Loucy (cell line): Measurements from ENCODE around the gene MGMT.

Experiments
- H2AFZ ChIP-seq: fragments of 200-600 bp; sonication (generic); 2 replicates; pipeline ENCODE4 v1.6.0; 2016; ENCODE audit warnings: antibody characterized with exemption, mild to moderate bottlenecking, low read length, moderate library complexity
- H3F3A ChIP-seq: fragments of 200-600 bp; 2 replicates; pipeline ENCODE4 v1.6.0; 2016; ENCODE audit warnings: antibody characterized with exemption, low read depth, mild to moderate bottlenecking
- H3K27me3 ChIP-seq: fragments of 200-600 bp; sonication (generic); 2 replicates; pipeline ENCODE4 v1.6.1; 2014; ENCODE audit warnings: low read length, mild to moderate bottlenecking; ENCODE audit not compliant: insufficient read depth, poor library complexity, severe bottlenecking
- H3K36me3 ChIP-seq: fragments of 200-600 bp; sonication (generic); 2 replicates; pipeline ENCODE4 v1.6.1; 2016; ENCODE audit warnings: low read length; ENCODE audit not compliant: insufficient read depth
- H3K4me1 ChIP-seq: fragments of 200-600 bp; sonication (generic); 2 replicates; pipeline ENCODE4 v1.5.1; 2014; ENCODE audit warnings: low read length, mild to moderate bottlenecking; ENCODE audit not compliant: insufficient read depth, poor library complexity, severe bottlenecking
- H3K4me2 ChIP-seq: fragments of 200-600 bp; sonication (generic); 2 replicates; pipeline ENCODE4 v1.6.0; 2014; ENCODE audit warnings: antibody characterized with exemption, low read length, low read depth, mild to moderate bottlenecking; ENCODE audit not compliant: poor library complexity, severe bottlenecking
- H3K4me3 ChIP-seq: fragments of 200-600 bp; sonication (generic); 2 replicates; pipeline ENCODE4 v1.5.1; 2014; ENCODE audit warnings: low read length, mild to moderate bottlenecking, mixed read lengths; ENCODE audit not compliant: poor library complexity, severe bottlenecking
- H3K79me2 ChIP-seq: fragments of 200-600 bp; sonication (generic); 2 replicates; pipeline ENCODE4 v1.6.1; 2014; ENCODE audit warnings: low read length; ENCODE audit not compliant: insufficient read depth
- H3K9ac ChIP-seq: fragments of 200-600 bp; sonication (generic); 2 replicates; pipeline ENCODE4 v1.6.0; 2014; ENCODE audit warnings: mild to moderate bottlenecking, low read depth, low read length, moderate library complexity; ENCODE audit not compliant: poor library complexity, severe bottlenecking
- H3K9me2 ChIP-seq: fragments of 200-600 bp; sonication (generic); replicated peaks from 2 replicates; pipeline ENCODE4 v1.6.1; 2016; ENCODE audit warnings: low read depth, low read length, mixed read lengths
- H3K9me3 ChIP-seq: fragments of 200-600 bp; sonication (generic); 2 replicates; pipeline ENCODE4 v1.6.1; 2014; ENCODE audit warnings: mild to moderate bottlenecking, antibody characterized with exemption, low read length, low read depth; ENCODE audit not compliant: insufficient read depth
- H4K20me1 ChIP-seq: fragments of 200-600 bp; sonication (generic); 2 replicates; pipeline ENCODE4 v1.6.0; 2014; ENCODE audit warnings: antibody characterized with exemption, low read length, mild to moderate bottlenecking; ENCODE audit not compliant: insufficient read depth, poor library complexity, severe bottlenecking
- EZH2phosphoT487 ChIP-seq: fragments of 200-600 bp; IDR thresholded peaks from 2 replicates; pipeline ENCODE4 v1.6.1; 2018; ENCODE audit warnings: antibody characterized with exemption, mild to moderate bottlenecking, moderate library complexity, borderline replicate concordance
- TF ChIP-seq, protein P1 (sequence below): fragments of 200-600 bp; sonication (generic); conservative IDR thresholded peaks from 2 replicates; pipeline ENCODE4 v1.5.1; 2014; ENCODE audit warnings: mild to moderate bottlenecking, antibody characterized with exemption, low read length

MGMT gene

DNA sequence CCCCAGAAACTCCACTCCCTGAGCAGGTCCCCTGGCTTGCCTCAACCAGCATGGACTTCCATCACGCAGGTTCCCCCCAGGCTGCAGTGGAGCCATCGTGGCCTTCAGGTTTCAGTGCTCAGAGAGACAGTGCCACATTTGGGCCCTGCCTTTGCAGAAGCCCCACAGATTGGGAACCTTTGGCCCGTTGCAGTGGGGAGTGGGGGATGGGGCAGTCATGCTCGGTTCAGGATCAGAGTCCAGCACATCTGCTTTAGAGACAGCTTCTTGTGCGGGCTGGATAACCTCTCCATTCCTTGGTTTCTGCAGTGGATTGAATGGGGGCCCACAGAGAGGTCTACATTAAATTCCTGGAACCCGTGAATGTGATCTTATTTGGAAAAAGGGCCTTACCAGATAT is 313.2 kb downstream of the MGMT start:
- Histone ChIP-seq H3K9me2 (no peaks in the 10 kb centered on the region), H3K79me2 (no peaks in the 10 kb centered on the region), H3F3A (no peaks in the 10 kb centered on the region), H3K36me3 (no peaks in the 10 kb centered on the region), H3K27me3 (no peaks in the 10 kb centered on the region), H3K4me3 (no peak overlapping the region), H3K9ac (no peak overlapping the region), H3K4me1 (no peaks in the 10 kb centered on the region), H2AFZ (no peak overlapping the region), H3K4me2 (no peak overlapping the region), H3K9me3 (no peaks in the 10 kb centered on the region), H4K20me1 (no peaks in the 10 kb centered on the region)
- TF ChIP-seq EZH2phosphoT487 = no peak
- TF ChIP-seq, protein P1, sequence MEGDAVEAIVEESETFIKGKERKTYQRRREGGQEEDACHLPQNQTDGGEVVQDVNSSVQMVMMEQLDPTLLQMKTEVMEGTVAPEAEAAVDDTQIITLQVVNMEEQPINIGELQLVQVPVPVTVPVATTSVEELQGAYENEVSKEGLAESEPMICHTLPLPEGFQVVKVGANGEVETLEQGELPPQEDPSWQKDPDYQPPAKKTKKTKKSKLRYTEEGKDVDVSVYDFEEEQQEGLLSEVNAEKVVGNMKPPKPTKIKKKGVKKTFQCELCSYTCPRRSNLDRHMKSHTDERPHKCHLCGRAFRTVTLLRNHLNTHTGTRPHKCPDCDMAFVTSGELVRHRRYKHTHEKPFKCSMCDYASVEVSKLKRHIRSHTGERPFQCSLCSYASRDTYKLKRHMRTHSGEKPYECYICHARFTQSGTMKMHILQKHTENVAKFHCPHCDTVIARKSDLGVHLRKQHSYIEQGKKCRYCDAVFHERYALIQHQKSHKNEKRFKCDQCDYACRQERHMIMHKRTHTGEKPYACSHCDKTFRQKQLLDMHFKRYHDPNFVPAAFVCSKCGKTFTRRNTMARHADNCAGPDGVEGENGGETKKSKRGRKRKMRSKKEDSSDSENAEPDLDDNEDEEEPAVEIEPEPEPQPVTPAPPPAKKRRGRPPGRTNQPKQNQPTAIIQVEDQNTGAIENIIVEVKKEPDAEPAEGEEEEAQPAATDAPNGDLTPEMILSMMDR = no peak

DNA sequence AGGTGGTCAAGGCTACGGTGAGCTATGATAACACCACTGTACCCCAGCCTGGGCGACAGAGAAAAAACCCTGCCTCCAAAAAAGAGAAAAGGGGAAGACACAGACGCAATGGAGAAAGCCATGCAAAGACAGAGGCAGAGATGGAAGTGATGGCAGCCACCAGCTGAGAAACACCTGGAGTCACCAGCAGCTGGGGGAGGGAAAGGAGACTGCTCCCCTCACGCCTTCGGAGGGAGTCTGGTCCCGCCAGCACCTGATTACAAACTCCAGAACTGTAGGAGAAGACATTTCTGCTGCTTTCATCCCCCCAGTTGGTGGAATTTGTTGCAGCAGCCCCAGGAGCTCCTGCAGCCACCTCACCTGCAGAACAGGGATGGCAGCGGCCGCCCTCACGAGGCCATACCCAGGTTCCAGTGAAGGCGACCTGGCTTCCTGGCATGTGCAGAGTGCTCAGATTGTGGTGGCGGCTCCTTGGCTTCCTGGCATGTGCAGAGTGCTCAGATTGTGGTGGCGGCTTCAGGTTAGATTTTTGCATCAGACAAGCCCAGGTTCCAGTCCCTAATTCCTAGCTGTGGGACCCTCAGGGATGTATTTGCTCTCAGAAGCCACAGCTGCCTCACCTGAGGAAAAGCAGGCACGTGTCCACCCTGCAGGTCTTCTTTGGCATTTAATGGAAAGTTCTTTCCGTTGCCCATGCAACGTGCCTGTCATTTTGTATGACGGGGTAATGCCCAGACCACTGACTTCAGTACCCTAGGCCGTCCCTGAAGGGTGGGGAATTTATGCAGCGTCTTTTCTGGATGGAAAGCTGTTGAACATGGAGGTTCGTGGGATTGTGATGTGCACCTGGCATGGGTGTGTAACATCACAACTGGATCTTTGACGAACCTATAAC is 314.1 kb downstream of the MGMT start:
- Histone ChIP-seq H3K9me2 (no peaks in the 10 kb centered on the region), H3K9ac (no peak overlapping the region), H2AFZ (no peak overlapping the region), H3K9me3 (no peaks in the 10 kb centered on the region), H3K79me2 (no peaks in the 10 kb centered on the region), H3K36me3 (no peaks in the 10 kb centered on the region), H3K4me2 (no peak overlapping the region), H4K20me1 (no peaks in the 10 kb centered on the region), H3K27me3 (no peaks in the 10 kb centered on the region), H3K4me3 (no peak overlapping the region), H3K4me1 (no peaks in the 10 kb centered on the region), H3F3A (no peaks in the 10 kb centered on the region)
- TF ChIP-seq, protein P1 = no peak
- TF ChIP-seq EZH2phosphoT487 = no peak

DNA sequence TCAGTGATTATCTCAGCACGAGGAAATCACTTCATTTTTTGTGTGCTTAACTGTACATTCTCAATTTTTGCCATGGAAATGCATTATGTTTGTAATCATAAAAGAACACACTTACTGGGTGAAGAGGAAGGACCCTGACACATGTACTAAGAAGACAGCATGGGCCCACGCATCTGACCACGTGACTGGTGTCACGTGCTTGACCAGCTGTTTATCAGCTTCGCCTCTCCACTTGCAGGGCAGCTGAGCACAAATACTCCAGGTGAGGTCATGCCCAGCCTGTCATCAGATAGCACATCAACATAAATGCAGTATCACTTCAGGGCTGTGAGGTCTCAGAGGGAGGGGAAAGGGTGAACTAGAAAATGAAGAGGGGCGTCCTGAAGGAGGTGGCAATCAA is 317.2 kb downstream of the MGMT start:
- no peak overlapping the region for H3K4me3 ChIP-seq
- H4K20me1 ChIP-seq = no peaks in the 10 kb centered on the region
- TF ChIP-seq EZH2phosphoT487 = no peak
- TF ChIP-seq, protein P1 = no peak
- no peaks in the 10 kb centered on the region for H3K36me3 ChIP-seq
- no peaks in the 10 kb centered on the region for H3K79me2 ChIP-seq
- H3K9ac ChIP-seq = no peak overlapping the region
- no peaks in the 10 kb centered on the region for H3K27me3 ChIP-seq
- H2AFZ ChIP-seq = no peak overlapping the region
- no peaks in the 10 kb centered on the region for H3K9me2 ChIP-seq
- no peaks in the 10 kb centered on the region for H3K9me3 ChIP-seq
- H3K4me2 ChIP-seq = no peak overlapping the region
- no peaks in the 10 kb centered on the region for H3K4me1 ChIP-seq
- H3F3A ChIP-seq = no peaks in the 10 kb centered on the region
